Bronchial epithelial cell (primary cell): Measurements from ENCODE around the gene ANKRD11. TPM values are rescaled to one million over a fixed set of nuclear protein-coding genes. Genes with fewer than 3 reads are reported as not detected.

Source experiments
- DNase-seq: peaks from one replicate; pipeline ENCODE4 v3.0.0-alpha.2; 2010; ENCODE audit warnings: low read depth
- FAIRE-seq: peaks from 2 replicates; lab custom pipeline; 2011; peaks lifted over from hg19 to GRCh38; lab: Jason Lieb, UNC
- H3K27me3 ChIP-seq: 2 replicates; pipeline ENCODE4 v1.5.1; 2011; ENCODE audit warnings: low read length; ENCODE audit not compliant: control insufficient read depth, insufficient read depth
- H3K36me3 ChIP-seq: 2 replicates; pipeline ENCODE4 v1.5.1; 2011; ENCODE audit warnings: low read length; ENCODE audit not compliant: control insufficient read depth, insufficient read depth
- H3K4me3 ChIP-seq: 2 replicates; pipeline ENCODE4 v1.5.1; 2011; ENCODE audit warnings: mild to moderate bottlenecking, low read depth, low read length, control low read depth
- CTCF ChIP-seq: IDR thresholded peaks from 2 replicates; pipeline ENCODE4 v1.5.1; 2011; ENCODE audit warnings: mild to moderate bottlenecking, moderate library complexity, low read length, control low read depth, inconsistent platforms; ENCODE audit not compliant: insufficient read depth, severe bottlenecking
- total RNA-seq: library from RNA; depleted of rRNA; stranded (reverse); fragments of >200 nt; gene quantifications from 2 replicates; pipeline ENCODE4 v1.2.1, GENCODE V29; 2014

Gene ANKRD11
- total RNA-seq, 1 donor from 2014 or later = 64.5 TPM

- Histone ChIP-seq H3K27me3 (no peaks in the 10 kb centered on the region), H3K36me3 (peaks cover 22% of the 10 kb centered on the region), H3K4me3 (no peak overlapping the region)
- DNase-seq (no peak), FAIRE-seq (no peak)
- TF ChIP-seq CTCF = no peak
These were observed 172.5 kb downstream of the ANKRD11 start for GRCh38 chr16:89317729-89318429.

- no peaks in the 10 kb centered on the region for H3K27me3 ChIP-seq
- no peak for FAIRE-seq
- no peak for DNase-seq
- no peak overlapping the region for H3K4me3 ChIP-seq
- TF ChIP-seq CTCF = no peak
- H3K36me3 ChIP-seq = peaks cover 26% of the 10 kb centered on the region
These were observed 173.2 kb downstream of the ANKRD11 start for GRCh38 chr16:89317101-89317671.

- no peak overlapping the region for H3K4me3 ChIP-seq
- no peak for TF ChIP-seq CTCF
- no peak for FAIRE-seq
These were observed 173.7 kb downstream of the ANKRD11 start for GRCh38 chr16:89316701-89317100.

GRCh38 chr16:89315791-89316581 lies 174.4 kb downstream of the ANKRD11 start:
- no peak for TF ChIP-seq CTCF
- peak; percentile 99 for FAIRE-seq
- peak; percentile 91 for DNase-seq
- H3K4me3 ChIP-seq = no peak overlapping the region
- no peaks in the 10 kb centered on the region for H3K27me3 ChIP-seq
- peaks cover 27% of the 10 kb centered on the region for H3K36me3 ChIP-seq

More at GRCh38 chr16:89316701-89317100, 173.7 kb downstream of the ANKRD11 start:
- no peak for DNase-seq
- H3K27me3 ChIP-seq = no peaks in the 10 kb centered on the region
- peaks cover 27% of the 10 kb centered on the region for H3K36me3 ChIP-seq

GRCh38 chr16:89315271-89315670 lies 175.1 kb downstream of the ANKRD11 start:
- H3K4me3 ChIP-seq = no peak overlapping the region
- peaks cover 27% of the 10 kb centered on the region for H3K36me3 ChIP-seq
- no peak for TF ChIP-seq CTCF
- DNase-seq = no peak
- no peak for FAIRE-seq
- no peaks in the 10 kb centered on the region for H3K27me3 ChIP-seq
